GM18867 (cell line): Measurements from ENCODE around the gene THSD8.
A peak's percentile ranks its signal among the peaks of the same experiment; 100 is the strongest.
"Not testable (repeated sequence)": the region's sequence is repeated elsewhere in the genome, so short reads cannot be mapped to it uniquely, and the experiment has no call there.

Experiments used
- ATAC-seq: cut with Tn5 transposase; IDR thresholded peaks from one replicate; pipeline ENCODE4 v1.9.1; 2021; ENCODE audit warnings: mild to moderate bottlenecking, moderate library complexity; ENCODE audit not compliant: unreplicated experiment

Gene THSD8

DNA sequence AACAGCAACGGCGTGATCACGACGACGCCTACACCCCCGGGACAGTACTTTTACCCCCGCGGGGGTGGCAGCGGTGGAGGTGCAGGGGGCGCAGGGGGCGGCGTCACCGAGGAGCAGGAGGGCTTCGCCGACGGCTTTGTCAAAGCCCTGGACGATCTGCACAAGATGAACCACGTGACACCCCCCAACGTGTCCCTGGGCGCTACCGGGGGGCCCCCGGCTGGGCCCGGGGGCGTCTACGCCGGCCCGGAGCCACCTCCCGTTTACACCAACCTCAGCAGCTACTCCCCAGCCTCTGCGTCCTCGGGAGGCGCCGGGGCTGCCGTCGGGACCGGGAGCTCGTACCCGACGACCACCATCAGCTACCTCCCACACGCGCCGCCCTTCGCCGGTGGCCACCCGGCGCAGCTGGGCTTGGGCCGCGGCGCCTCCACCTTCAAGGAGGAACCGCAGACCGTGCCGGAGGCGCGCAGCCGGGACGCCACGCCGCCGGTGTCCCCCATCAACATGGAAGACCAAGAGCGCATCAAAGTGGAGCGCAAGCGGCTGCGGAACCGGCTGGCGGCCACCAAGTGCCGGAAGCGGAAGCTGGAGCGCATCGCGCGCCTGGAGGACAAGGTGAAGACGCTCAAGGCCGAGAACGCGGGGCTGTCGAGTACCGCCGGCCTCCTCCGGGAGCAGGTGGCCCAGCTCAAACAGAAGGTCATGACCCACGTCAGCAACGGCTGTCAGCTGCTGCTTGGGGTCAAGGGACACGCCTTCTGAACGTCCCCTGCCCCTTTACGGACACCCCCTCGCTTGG is 9.6 kb upstream of the THSD8 start:
- no peak for ATAC-seq

DNA sequence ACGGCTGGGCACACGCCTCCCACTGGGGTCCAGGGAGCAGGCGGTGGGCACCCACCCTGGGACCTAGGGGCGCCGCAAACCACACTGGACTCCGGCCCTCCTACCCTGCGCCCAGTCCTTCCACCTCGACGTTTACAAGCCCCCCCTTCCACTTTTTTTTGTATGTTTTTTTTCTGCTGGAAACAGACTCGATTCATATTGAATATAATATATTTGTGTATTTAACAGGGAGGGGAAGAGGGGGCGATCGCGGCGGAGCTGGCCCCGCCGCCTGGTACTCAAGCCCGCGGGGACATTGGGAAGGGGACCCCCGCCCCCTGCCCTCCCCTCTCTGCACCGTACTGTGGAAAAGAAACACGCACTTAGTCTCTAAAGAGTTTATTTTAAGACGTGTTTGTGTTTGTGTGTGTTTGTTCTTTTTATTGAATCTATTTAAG is 9.0 kb upstream of the THSD8 start:
- ATAC-seq, result no peak

DNA sequence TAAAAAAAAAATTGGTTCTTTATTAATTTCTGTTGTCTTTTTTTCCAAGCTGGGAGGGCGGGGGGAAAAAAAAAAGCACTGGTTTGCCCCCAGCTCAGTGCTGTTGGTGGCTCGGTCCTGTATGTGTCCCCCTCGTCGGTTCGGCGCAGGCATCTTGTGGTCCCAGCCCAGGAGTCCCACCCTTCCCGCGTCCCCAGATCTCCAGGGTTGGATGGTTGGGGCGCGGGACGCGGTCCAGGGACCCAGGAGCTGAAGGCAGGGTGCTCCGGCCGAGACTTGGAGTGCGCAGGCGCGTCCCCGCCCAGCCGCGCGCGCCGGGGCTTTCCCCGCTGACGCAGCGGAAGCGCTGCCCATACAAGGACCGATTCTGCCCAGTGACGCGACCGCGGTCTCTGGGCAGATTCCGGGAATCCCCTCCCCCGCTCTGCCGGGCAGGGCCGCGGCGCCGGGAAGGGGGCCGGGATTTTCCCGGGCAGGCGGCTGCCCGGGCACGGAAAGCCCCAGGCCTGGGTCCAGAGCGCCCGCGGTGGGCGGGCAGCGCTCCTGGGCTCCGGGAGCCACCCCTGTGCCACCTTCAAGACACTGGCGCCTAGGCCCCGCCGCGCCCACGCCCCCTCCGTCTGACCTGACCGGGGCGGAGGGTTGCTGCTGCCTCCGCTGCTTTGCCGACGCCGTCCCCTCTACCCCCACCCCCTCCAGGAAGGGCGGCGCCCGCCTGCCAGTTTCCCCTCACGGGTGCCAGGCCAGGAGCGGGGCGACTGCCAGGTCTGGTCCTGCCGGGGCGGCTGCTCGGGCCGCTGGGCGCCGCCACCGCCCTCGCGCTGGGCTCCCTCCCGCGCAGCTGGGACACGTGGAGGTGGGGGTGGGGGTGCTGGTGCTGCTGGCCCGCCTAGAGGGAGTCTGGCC is 8.3 kb upstream of the THSD8 start:
- ATAC-seq, result peak; percentile 36

DNA sequence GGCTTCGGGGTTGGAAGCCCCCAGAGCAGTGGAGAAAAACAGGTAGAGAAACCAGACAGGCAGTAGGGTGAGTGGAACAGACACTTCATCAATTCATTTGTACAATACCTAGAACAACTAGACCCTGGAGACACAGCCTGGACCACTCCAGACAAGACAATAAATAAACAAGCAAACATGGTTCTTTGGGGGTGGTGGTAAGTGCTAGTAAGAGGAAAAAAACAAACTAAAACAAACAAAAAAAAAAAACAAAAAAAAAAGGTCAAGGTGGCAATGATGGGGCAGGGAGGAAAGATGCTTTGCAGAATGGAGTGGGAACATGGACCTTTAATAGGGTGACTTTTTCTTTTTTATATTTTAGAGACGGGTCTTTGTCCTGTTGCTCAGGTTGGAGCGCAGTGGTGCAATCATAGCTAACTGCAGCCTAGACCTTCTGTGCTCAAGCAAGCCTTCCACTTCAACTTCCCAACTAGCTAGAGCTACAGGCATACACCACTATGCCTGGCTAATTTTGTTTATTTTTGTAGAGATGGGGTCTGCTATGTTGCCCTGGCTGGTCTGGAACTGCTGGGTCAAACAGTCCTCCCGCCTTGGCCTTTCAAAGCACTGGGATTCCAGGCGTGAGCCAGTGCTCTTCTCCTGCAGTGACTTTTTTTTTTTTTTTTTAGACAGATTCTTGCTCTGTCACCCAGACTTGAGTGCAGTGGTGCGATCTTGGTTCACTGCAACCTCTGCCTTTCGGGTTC is 7.5 kb upstream of the THSD8 start:
- no peak for ATAC-seq

DNA sequence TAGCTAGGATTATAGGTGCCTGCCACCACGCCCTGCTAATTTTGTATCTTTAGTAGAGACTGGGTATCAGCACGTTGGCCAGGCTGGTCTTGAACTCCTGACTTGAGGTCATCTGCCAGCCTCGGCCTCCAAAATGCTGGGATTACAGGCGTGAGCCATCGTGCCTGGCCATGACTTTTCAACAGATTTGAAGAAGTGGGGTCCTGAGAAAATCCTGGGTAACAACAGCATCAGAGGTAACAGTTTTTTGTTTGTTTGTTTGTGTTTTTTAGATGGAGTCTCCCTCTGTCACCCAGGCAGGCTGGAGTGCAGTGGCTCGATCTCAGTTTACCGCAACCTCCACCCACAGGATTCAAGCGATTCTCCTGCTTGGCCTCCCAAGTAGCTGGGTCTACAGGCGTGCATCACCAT is 6.9 kb upstream of the THSD8 start:
- no peak for ATAC-seq

DNA sequence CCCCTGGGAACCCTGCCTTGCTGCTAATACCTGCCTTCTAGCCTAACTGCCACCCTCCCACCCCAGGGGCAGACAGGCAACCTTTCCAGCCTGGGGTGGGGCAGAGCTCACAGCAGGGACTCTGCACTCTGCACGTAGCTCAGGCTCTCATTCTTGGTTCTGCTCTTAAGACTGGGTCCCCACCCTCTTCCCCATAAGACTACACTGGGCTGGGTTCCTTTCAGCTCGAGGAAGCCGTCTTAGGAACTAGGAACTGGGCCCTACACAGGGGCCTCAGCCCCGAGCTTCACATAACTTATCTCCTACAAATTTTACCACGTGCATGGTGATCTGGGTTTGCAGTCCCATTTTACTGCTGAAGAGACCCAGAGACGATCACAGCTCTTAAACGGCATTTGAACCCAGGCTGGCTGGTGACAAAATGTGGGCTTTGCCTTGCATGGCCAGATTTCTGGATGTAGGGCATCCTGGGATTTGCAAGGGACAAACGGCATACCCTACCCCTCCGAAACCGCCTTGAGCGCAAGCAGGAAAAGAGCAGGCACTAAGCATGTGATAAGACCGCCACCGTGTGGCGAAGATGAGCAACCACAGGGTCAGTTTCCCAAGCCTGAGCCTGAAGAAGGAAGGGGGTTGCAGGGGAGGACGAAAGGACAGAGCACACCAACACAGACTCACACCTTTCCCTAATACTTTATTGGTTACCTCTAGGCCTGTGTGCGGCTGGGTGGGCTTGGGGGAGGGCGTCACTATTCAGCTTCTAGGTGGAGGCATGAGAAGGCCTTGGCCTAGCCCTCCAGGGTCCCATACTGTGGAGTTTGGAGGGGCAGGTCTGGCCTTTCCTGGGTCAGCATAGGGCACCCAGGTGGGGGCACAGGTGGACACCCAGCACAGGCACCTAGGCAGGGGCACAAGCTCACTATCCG is 5.5 kb upstream of the THSD8 start:
- ATAC-seq, result no peak

DNA sequence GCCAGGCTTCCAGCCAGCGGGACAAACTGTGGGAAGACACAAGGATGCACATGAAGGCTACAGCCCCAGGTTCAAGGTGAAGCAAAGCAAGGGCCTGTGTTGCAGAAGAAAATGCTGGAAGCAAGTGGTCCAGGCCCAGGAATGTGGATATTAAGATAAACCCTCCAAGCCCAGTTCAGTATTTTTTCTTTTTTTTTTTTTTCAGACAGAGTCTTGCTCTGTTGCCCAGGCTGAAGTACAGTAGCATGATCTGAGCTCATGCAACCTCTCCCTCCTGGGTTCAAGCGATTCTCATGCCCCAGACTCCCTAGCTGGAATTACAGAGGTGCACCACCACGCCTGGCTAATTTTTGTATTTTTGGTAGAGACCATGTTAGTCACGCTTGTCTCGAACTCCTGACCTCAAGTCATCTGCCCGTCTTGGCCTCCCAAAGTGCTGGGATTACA is 4.7 kb upstream of the THSD8 start:
- ATAC-seq, result no peak

DNA sequence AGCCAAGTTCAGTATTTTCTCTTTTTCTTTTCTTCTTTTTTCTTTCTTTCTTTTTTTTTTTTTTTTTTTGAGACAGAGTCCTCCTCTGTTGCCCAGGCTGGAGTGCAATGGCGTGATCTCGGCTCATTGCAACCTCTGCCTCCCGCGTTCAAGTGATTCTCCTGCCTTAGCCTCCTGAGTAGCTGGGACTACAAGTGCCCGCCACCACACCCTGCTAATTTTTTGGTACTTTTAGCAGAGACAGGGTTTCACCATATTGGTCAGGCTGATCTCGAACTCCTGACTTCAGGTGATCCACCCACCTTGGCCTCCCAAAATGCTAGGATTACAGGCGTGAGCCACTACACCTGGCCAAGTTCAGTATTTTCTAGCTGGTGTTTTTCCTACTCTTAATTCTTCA is 4.3 kb upstream of the THSD8 start:
- ATAC-seq, result not testable (repeated sequence)

DNA sequence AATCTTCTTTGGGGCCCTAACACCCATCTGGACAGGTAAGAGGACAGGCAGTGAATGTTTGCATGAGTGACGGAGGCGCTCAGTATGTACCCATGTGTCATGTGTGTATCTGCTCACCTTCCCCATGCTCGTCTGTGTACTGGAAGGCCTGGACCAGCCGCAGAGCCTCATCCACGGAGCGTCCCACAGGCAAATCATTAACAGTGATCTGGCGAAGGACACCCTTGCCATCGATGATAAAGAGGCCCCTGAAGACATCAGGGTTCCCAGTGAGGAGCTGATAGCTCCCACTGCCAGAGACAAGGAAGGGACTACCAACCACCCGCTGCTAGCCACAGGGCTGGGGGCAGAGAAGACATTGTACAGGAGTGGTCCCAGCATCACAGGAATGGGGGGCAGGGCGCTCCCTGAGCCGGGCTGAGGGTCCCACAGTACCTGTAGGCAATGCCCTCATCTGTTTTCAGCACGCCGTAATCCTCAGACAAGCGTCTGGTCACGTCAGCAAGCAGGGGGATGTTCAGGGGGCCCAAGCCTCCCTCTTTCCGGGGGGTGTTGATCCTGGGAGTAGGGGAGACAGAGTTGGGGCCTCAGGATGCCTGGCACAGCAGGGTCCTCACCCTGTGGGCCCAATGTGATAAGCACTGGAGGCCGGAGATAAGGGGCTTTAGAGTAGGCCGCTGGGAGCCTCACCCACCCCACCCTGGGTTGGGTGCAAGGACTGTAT is 2.0 kb upstream of the THSD8 start:
- no peak for ATAC-seq

DNA sequence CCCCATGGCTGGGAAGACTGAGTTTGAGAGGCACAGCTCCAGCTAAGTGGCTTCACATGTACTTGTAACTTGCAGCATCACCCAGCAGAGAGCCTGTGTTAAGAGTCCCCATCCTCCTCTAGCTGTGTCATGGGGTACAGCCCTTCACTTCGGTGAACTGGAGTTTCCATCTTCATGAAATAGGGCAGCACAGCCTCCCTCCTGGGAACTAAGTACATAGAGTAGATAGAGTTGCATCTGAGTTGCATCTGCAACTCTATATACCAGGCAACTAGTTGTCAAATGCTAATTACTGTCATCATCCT is 1.5 kb upstream of the THSD8 start:
- no peak for ATAC-seq

DNA sequence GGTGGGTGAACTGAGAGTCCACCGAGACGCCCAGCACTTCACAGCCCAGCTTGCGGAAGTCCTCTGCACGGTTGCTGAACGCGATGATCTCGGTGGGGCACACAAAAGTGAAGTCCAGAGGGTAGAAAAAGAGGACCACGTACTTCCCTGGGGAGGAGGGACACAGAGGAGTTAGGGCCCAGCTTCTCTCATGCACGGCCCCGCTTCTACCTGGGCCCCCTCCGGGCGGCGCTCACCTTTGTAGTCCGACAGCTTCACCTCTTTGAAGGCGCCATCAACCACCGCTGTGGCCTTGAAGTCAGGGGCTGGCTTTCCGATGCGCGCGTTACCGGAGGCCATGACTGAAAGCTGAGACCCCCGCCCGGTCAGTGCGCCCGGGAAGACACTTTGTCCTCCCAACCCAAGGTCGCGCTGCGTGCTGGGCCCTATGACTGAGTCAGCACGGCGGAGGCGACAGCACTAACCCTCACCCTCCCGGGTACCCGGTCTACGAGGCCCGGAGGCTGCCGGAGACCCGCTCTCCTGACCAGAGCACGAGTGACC is 875 bp upstream of the THSD8 start:
- ATAC-seq, result no peak

DNA sequence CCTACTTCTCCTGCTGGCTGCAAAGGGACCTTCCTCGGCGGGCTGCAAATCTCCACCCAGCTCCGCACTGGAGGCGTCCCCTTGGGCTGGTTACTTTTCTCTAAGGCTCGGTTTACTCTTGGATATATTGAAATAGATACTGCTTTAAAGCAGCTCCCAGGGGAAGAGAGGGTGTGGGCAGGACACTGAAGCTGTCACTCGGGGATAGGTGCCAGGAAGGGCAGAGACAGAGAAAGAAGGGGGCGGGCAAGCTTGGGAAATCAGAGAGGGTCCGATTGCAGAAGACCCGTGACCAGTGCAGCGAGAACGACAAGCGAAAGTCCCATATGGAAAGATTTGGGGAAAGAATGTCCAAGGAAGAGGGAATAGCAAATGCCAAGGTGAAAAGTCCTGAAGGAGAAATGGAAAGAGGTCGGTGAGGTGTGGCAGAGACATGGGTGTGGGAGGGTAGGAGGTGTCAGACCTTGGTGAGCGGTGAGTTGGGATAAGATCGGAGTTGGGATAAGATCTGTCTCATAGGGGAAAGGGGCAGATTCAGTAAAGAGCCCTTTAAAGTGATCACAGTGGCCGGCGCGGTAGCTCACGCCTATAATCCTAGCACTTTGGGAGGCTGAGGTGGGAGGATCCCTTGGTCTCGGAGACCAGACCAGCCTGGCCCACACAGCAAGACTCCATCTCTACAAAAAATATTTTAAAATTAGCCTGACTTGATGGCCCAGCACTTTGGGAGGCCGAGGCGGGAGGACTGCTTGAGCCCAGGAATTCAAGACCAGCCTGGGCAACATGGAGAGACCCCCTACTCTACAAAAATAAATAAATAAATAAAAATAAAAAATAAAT is 618 bp downstream of the THSD8 start:
- no peak for ATAC-seq

DNA sequence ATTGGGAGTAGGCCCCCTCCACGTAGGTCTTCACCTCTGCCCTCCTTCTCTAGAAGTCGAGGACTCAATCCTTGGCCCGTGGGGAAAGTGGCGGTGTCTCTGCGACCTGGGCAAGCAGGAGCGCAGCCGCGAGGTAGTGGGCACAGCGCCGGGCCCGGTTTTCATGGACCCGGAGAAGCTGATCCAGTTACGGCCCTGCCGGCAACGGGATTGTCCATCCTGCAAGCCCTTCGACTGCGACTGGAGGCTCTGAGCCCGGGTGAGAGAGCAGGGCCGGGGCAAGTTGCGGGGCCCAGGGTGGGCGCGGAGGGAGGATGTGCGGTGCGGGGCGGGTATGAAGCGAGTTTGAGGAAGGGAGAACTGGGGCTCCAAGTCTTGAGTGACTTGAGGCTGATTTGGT is 2.2 kb downstream of the THSD8 start:
- no peak for ATAC-seq

DNA sequence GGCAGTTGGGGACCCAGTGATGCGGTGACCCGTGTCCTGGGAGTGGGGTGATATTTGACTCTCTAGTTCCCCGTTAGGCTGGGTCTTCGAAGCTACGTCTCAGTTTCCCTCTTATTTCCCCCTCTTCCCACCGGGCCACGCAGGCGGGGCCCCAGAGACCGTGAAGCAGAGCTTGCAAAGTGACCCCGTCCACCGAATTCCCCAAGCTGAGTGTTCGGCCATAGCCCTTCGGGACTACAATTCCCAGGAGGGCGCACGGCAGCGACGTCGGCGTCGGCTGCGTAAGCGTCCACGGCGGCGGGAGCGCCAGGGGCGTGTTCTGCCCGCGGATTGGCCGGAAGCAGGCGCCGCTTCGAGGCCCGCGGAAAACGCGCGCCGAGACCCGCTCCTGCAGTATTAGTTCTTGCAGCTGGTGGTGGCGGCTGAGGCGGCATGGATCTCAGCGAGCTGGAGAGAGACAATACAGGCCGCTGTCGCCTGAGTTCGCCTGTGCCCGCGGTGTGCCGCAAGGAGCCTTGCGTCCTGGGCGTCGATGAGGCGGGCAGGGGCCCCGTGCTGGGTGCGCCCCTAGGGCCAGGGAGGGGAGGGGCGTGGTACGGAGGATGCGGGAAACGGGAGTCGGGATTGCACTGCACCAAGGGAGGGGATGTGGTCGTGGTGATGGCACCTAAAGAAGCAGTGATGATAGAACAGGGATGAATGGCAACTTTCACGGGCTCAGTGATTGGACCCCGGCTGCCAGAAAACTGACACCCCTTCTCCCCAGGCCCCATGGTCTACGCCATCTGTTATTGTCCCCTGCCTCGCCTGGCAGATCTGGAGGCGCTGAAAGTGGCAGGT is 4.6 kb downstream of the THSD8 start, which contains the start of gene RNASEH2A:
RNASEH2A (plus strand) TSS at position 343 of the 840 bp plus-strand sequence; CDS start at position 433, 90 bp downstream.
- ATAC-seq, result peak; percentile 85

DNA sequence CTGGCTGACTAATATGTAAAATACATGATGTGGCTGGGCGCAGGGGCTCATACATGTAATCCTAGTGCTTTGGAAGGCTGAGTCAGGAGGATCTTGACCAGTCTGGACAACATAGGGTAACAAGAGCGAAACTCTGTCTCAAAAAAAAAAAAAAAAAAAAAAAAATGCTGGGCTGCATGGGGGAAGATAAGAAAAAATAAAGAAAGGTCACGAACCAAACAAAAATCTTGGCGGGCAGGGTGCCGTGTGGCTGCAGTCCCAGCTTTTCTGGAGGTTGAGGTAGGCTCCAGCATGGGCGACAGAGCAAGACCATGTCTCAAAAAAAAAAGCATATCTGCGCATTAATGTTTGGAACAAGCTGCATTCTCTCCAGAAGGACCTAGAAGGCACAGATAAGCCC is 13.2 kb downstream of the THSD8 start:
- no peak for ATAC-seq

DNA sequence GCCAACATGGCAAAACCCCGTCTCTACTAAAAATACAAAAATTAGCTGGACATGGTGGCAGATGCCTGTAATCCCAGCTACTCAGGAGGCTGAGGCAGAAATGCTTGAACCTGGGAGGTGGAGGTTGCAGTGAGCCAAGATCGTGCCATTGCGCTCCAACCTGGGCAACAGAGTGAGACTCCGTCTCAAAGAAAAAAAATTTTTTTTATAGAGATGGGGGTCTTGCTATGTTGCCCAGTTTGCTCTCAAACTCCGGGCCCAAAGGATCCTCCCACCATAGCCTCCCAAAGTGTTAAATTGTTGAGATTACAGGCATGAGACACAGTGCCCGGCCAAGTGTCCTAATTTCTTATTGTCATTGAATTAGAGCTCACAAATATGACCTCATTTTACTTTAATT is 15.3 kb downstream of the THSD8 start:
- not testable (repeated sequence) for ATAC-seq

DNA sequence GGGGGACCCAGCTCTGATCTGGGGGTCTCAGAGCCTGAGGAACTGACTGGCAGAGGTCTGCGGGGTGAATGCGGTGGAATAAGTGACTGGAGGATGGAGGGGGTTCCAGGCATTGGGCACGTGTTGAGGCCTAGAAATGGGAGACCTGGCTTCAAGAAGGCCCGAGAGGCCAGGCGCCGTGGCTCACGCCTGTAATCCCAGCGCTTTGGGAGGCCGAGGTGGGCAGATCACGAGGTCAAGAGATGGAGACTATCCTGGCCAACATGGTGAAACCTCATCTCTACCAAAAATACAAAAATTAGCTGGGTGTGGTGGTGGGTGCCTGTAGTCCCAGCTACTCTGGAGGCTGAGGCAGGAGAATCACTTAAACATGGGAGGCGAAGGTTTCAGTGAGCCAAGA is 15.9 kb downstream of the THSD8 start:
- not testable (repeated sequence) for ATAC-seq
